ENCODE measurements around the gene RFC3.

GRCh38 chr13:33842986-33843385, 25.0 kb downstream of the RFC3 start:
- TF ChIP-seq, protein P1, sequence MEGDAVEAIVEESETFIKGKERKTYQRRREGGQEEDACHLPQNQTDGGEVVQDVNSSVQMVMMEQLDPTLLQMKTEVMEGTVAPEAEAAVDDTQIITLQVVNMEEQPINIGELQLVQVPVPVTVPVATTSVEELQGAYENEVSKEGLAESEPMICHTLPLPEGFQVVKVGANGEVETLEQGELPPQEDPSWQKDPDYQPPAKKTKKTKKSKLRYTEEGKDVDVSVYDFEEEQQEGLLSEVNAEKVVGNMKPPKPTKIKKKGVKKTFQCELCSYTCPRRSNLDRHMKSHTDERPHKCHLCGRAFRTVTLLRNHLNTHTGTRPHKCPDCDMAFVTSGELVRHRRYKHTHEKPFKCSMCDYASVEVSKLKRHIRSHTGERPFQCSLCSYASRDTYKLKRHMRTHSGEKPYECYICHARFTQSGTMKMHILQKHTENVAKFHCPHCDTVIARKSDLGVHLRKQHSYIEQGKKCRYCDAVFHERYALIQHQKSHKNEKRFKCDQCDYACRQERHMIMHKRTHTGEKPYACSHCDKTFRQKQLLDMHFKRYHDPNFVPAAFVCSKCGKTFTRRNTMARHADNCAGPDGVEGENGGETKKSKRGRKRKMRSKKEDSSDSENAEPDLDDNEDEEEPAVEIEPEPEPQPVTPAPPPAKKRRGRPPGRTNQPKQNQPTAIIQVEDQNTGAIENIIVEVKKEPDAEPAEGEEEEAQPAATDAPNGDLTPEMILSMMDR (IDR thresholded peaks at IDR 0.05), result no peak
- TF ChIP-seq POLR2A (IDR thresholded peaks at IDR 0.05), result no peak
